ENCODE measurements around the gene ADAMTSL4. TPM values are rescaled to one million over a fixed set of nuclear protein-coding genes. Genes with fewer than 3 reads are reported as not detected.
"Not testable (repeated sequence)": the region's sequence is repeated elsewhere in the genome, so short reads cannot be mapped to it uniquely, and the experiment has no call there.

Gene ADAMTSL4
- total RNA-seq, 1 donor = 5.4 TPM

DNA sequence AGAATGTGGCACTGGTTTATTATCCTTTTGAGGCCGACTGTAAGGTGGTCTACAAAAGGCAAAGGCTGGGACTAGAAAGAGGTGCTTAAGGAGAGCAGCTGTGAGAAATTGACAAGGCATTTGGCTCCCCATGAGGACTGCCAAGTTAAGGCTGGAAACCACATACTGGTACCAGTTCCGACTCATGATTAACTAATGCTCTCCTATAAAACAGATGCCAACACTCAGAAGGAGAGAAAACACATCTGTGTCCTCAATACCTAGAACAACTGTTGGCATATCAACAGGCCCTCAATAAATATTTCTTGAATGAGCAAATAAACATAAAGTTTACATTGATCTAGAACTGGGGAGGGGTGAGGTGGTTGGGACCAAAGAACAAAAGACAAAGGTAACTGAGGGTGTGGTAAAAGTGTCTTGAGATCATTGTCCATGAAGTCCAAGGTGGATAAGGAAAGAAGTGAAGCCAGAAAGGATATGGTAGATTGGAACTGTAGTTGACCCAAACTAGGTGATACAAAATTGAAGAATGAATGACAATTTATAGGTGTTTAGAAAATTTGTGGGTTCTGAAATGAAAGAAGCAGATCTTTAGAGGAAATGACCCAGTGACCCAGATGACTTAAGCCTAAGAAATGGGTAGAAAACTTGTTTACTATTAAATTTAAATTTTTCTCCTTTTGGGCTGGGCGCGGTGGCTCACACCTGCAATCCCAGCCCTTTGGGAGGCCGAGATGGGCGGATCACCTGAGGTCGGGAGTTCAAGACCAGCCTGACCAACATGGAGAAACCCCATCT, 47.1 kb downstream of the ADAMTSL4 start:
- no peak for DNase-seq (ENCODE audit: insufficient read length, low spot score, missing footprints)
- Histone ChIP-seq H3K9me3 (ENCODE audit: low read depth, low read length) (no peaks in the 10 kb centered on the region), H3K4me3 (ENCODE audit: insufficient read depth, low read length) (no peak overlapping the region), H3K4me2 (ENCODE audit: insufficient read depth, low read length) (no peak overlapping the region), H2AFZ (ENCODE audit: low read length) (no peak overlapping the region), H3K79me2 (ENCODE audit: insufficient read depth, low read length) (no peaks in the 10 kb centered on the region), H3K36me3 (ENCODE audit: insufficient read depth, low read length) (no peaks in the 10 kb centered on the region), H3K4me1 (ENCODE audit: insufficient read depth, low read length) (no peaks in the 10 kb centered on the region), H3K27ac (ENCODE audit: low read depth, low read length) (no peak overlapping the region), H4K20me1 (ENCODE audit: insufficient read depth, low read length) (no peaks in the 10 kb centered on the region), H3K27me3 (ENCODE audit: insufficient read depth, low read length) (no peaks in the 10 kb centered on the region)
- TF ChIP-seq, protein P1, sequence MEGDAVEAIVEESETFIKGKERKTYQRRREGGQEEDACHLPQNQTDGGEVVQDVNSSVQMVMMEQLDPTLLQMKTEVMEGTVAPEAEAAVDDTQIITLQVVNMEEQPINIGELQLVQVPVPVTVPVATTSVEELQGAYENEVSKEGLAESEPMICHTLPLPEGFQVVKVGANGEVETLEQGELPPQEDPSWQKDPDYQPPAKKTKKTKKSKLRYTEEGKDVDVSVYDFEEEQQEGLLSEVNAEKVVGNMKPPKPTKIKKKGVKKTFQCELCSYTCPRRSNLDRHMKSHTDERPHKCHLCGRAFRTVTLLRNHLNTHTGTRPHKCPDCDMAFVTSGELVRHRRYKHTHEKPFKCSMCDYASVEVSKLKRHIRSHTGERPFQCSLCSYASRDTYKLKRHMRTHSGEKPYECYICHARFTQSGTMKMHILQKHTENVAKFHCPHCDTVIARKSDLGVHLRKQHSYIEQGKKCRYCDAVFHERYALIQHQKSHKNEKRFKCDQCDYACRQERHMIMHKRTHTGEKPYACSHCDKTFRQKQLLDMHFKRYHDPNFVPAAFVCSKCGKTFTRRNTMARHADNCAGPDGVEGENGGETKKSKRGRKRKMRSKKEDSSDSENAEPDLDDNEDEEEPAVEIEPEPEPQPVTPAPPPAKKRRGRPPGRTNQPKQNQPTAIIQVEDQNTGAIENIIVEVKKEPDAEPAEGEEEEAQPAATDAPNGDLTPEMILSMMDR (IDR thresholded peaks at IDR 0.05; ENCODE audit: extremely low read depth, low read depth, low read length) = no peak

DNA sequence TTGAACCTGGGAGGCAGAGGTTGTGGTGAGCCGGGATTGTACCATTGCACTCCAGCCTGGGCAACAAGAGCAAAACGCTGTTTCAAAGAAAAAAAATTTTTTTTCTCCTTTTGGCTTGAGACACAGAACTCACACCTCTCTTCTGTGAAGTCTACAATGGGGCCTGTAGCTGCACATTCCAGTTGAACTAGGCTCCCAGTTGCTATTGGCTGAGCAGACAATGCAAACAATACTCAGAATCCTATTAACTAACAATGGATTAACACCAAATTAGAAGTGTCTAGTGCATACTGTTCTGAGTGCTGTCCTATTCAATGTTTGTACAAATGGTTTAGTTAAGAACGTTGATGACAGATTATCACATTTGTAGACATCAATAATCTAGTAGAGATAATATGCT, 47.8 kb downstream of the ADAMTSL4 start:
- DNase-seq (ENCODE audit: insufficient read length, low spot score, missing footprints) = no peak
- H3K4me1 ChIP-seq (ENCODE audit: insufficient read depth, low read length) = no peaks in the 10 kb centered on the region
- no peaks in the 10 kb centered on the region for H3K9me3 ChIP-seq (ENCODE audit: low read depth, low read length)
- H3K36me3 ChIP-seq (ENCODE audit: insufficient read depth, low read length) = no peaks in the 10 kb centered on the region
- H3K27ac ChIP-seq (ENCODE audit: low read depth, low read length) = no peak overlapping the region
- TF ChIP-seq, protein P1 (IDR thresholded peaks at IDR 0.05; ENCODE audit: extremely low read depth, low read depth, low read length) = no peak
- no peaks in the 10 kb centered on the region for H4K20me1 ChIP-seq (ENCODE audit: insufficient read depth, low read length)
- no peak overlapping the region for H3K4me3 ChIP-seq (ENCODE audit: insufficient read depth, low read length)
- H3K4me2 ChIP-seq (ENCODE audit: insufficient read depth, low read length) = no peak overlapping the region
- H3K79me2 ChIP-seq (ENCODE audit: insufficient read depth, low read length) = no peaks in the 10 kb centered on the region
- no peaks in the 10 kb centered on the region for H3K27me3 ChIP-seq (ENCODE audit: insufficient read depth, low read length)
- no peak overlapping the region for H2AFZ ChIP-seq (ENCODE audit: low read length)

DNA sequence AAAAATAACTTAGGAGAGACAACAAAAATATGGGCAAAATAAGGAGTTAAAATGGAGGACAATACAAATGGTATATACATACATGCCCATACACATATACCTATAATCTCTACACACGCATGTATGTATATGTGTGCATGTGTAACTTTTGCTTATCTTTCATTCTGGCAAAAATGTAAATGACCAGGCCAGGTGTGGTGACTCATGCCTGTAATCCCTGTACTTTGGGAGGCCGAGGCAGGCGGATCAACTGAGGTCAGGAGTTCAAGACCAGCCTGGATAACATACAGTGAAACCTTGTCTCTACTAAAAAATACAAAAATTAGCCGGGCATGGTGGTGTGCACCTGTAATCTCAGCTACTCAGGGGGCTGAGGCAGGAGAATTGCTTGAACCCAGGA, 49.1 kb downstream of the ADAMTSL4 start:
- H2AFZ ChIP-seq (ENCODE audit: low read length); H3K36me3 ChIP-seq (ENCODE audit: insufficient read depth, low read length); H3K27ac ChIP-seq (ENCODE audit: low read depth, low read length); H3K4me1 ChIP-seq (ENCODE audit: insufficient read depth, low read length); H3K4me2 ChIP-seq (ENCODE audit: insufficient read depth, low read length); H3K9me3 ChIP-seq (ENCODE audit: low read depth, low read length); H4K20me1 ChIP-seq (ENCODE audit: insufficient read depth, low read length); H3K27me3 ChIP-seq (ENCODE audit: insufficient read depth, low read length); H3K4me3 ChIP-seq (ENCODE audit: insufficient read depth, low read length); DNase-seq (ENCODE audit: insufficient read length, low spot score, missing footprints); H3K79me2 ChIP-seq (ENCODE audit: insufficient read depth, low read length): not testable (repeated sequence)

DNA sequence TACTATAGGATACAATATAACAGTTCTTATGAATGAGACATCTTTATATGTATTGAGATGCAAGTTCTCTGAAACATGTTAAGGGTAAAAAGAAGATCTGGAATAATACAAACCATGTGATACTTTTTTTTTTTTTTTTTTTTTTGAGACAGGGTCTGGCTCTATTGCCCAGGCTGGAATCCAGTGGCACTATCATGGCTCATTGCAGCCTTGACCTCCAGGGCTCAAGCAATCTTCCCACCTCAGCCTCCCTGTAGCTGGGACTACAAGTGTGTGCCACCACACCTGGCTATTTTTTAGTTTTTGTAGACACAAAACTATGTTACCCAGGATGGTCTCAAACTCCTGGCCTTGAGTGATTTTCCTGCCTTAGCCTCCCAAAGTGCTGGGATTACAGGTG, 52.3 kb downstream of the ADAMTSL4 start:
- no peak for DNase-seq (ENCODE audit: insufficient read length, low spot score, missing footprints)
- Histone ChIP-seq H3K79me2 (ENCODE audit: insufficient read depth, low read length) (peaks cover 3% of the 10 kb centered on the region), H3K4me3 (ENCODE audit: insufficient read depth, low read length) (no peak overlapping the region), H2AFZ (ENCODE audit: low read length) (no peak overlapping the region), H3K9me3 (ENCODE audit: low read depth, low read length) (no peaks in the 10 kb centered on the region), H3K27me3 (ENCODE audit: insufficient read depth, low read length) (no peaks in the 10 kb centered on the region), H3K4me1 (ENCODE audit: insufficient read depth, low read length) (peaks cover 17% of the 10 kb centered on the region), H4K20me1 (ENCODE audit: insufficient read depth, low read length) (no peaks in the 10 kb centered on the region), H3K36me3 (ENCODE audit: insufficient read depth, low read length) (no peaks in the 10 kb centered on the region), H3K27ac (ENCODE audit: low read depth, low read length) (no peak overlapping the region), H3K4me2 (ENCODE audit: insufficient read depth, low read length) (no peak overlapping the region)
- TF ChIP-seq, protein P1 (IDR thresholded peaks at IDR 0.05; ENCODE audit: extremely low read depth, low read depth, low read length) = no peak

DNA sequence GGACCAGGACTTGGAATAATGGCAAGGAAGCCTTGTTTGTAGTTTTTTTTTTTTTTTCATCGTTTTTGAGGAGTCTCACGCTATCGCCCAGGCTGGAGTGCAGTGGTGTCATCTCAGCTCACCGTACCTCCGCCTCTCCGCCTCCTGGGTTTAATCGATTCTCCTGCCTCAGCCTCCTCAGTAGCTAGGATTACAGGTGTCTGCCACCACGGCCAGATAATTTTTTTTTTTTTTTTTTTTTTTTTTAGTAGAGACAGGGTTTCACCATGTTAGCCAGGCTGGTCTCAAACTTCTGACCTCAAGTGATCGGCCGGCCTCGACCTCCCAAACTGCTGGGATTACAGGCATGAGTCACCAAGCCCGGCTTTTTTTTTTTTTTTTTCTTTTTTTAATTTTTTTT, 53.2 kb downstream of the ADAMTSL4 start:
- not testable (repeated sequence) for H3K9me3 ChIP-seq (ENCODE audit: low read depth, low read length); H3K27me3 ChIP-seq (ENCODE audit: insufficient read depth, low read length); H3K79me2 ChIP-seq (ENCODE audit: insufficient read depth, low read length); H3K4me2 ChIP-seq (ENCODE audit: insufficient read depth, low read length); H2AFZ ChIP-seq (ENCODE audit: low read length); H4K20me1 ChIP-seq (ENCODE audit: insufficient read depth, low read length); H3K27ac ChIP-seq (ENCODE audit: low read depth, low read length); H3K36me3 ChIP-seq (ENCODE audit: insufficient read depth, low read length); DNase-seq (ENCODE audit: insufficient read length, low spot score, missing footprints); H3K4me3 ChIP-seq (ENCODE audit: insufficient read depth, low read length)
- peaks cover 17% of the 10 kb centered on the region for H3K4me1 ChIP-seq (ENCODE audit: insufficient read depth, low read length)

Data from osteoblast (primary cell).